K562 (cell line): ENCODE data around the gene CADPS2. TPM values are rescaled to one million over a fixed set of nuclear protein-coding genes. Genes with fewer than 3 reads are reported as not detected.

Experiments used
- ATAC-seq: fragments of 200-7000 bp; cut with Tn5 transposase; 3 replicates; pipeline ENCODE4 v1.9.1; 2020; ENCODE audit warnings: moderate library complexity
- BruUV-seq: library from RNA; stranded (reverse); fragments of 400-500 nt; replicated peaks from 2 replicates; lab custom pipeline; 2021; lab: Mats Ljungman, UMichigan
- CTCF ChIA-PET: fragments of 300-600 bp; formaldehyde crosslinking; extraction: SDS; loops from one replicate; lab custom pipeline; 2021; ENCODE audit warnings: low intra/inter-chr PET ratio; lab: Yijun Ruan, JAX
- POLR2A ChIA-PET: fragments of 300-600, 350-650 bp; sonication (Branson Sonifier 250); formaldehyde crosslinking; extraction: SDS; loops from one replicate; lab custom pipeline; 2021; ENCODE audit warnings: antibody characterized with exemption, inconsistent platforms; lab: Yijun Ruan, JAX
- DNase-seq, 4 experiments: peaks; one replicate each; pipeline versions ENCODE4 v3.0.0 to v3.0.0-alpha.2; 2011 to 2018; ENCODE audit warnings: low spot score in 3 of 4, mixed read lengths in 3 of 4; ENCODE audit errors: extremely low read depth in 1 of 4
- FAIRE-seq: peaks from 2 replicates; lab custom pipeline; 2011; peaks lifted over from hg19 to GRCh38; lab: Jason Lieb, UNC
- H2AFZ ChIP-seq: 2 replicates; pipeline ENCODE4 v1.6.0; 2011; ENCODE audit warnings: low read depth, low read length, control low read depth, inconsistent platforms
- H3K27ac ChIP-seq: fragments of 200-600 bp; 3 replicates; pipeline ENCODE4 v1.8.0; 2011; ENCODE audit warnings: low read depth, mild to moderate bottlenecking, control low read depth, inconsistent platforms, low read length, moderate library complexity, mixed read lengths; ENCODE audit errors: extremely low read depth
- H3K27me3 ChIP-seq, 2 experiments: fragments of 300-600 bp in 1 of 2; 2 replicates in 1 of 2; 3 replicates in 1 of 2; pipeline versions ENCODE4 v1.6.0 to v1.8.0; 2011; ENCODE audit warnings: inconsistent platforms in 2 of 2, low read length in 2 of 2, mild to moderate bottlenecking in 1 of 2, mixed read lengths in 1 of 2, moderate library complexity in 1 of 2; ENCODE audit not compliant: control insufficient read depth in 2 of 2, insufficient read depth in 2 of 2
- H3K36me3 ChIP-seq: fragments of 300-600 bp; 3 replicates; pipeline ENCODE4 v1.8.0; 2011; ENCODE audit warnings: mild to moderate bottlenecking, low read length, inconsistent platforms; ENCODE audit not compliant: control insufficient read depth, insufficient read depth
- H3K4me1 ChIP-seq, 2 experiments: fragments of 200-600 bp in 1 of 2; replicated peaks in 1 of 2; 2 replicates in 1 of 2; 3 replicates in 1 of 2; pipeline versions ENCODE4 v1.5.1 to v1.8.0; 2011; ENCODE audit warnings: inconsistent platforms in 2 of 2, low read length in 2 of 2, mild to moderate bottlenecking in 1 of 2, mixed read lengths in 1 of 2, moderate library complexity in 1 of 2; ENCODE audit not compliant: control insufficient read depth in 2 of 2, insufficient read depth in 2 of 2
- H3K4me2 ChIP-seq: 2 replicates; pipeline ENCODE4 v1.6.1; 2011; ENCODE audit warnings: low read length, control low read depth, inconsistent platforms, mixed read lengths; ENCODE audit not compliant: insufficient read depth
- H3K4me3 ChIP-seq: fragments of 200-600 bp; sonication (generic), shearing (Covaris generic); 2 replicates; pipeline ENCODE4 v1.5.1; 2016; ENCODE audit warnings: control low read depth, inconsistent platforms
- H3K79me2 ChIP-seq: fragments of 200-600 bp; 3 replicates; pipeline ENCODE4 v1.8.0; 2011; ENCODE audit warnings: low read length, inconsistent platforms; ENCODE audit not compliant: control insufficient read depth, insufficient read depth
- H3K9ac ChIP-seq, 2 experiments: 2 replicates each; pipeline versions ENCODE4 v1.6.0 to v1.6.1; 2011; ENCODE audit warnings: low read depth in 2 of 2, low read length in 2 of 2, control low read depth in 1 of 2, inconsistent platforms in 1 of 2, mild to moderate bottlenecking in 1 of 2, mixed read lengths in 1 of 2; ENCODE audit not compliant: insufficient read depth in 1 of 2
- H3K9me1 ChIP-seq: one replicate; pipeline ENCODE4 v1.6.0; 2011; ENCODE audit warnings: inconsistent platforms, mild to moderate bottlenecking, low read length, moderate library complexity; ENCODE audit not compliant: control insufficient read depth, insufficient read depth
- H3K9me3 ChIP-seq: replicated peaks from 2 replicates; pipeline ENCODE4 v1.5.1; 2011; ENCODE audit warnings: low read depth, low read length, inconsistent platforms; ENCODE audit not compliant: control insufficient read depth, insufficient read depth
- H4K20me1 ChIP-seq: replicated peaks from 2 replicates; pipeline ENCODE4 v1.6.1; 2011; ENCODE audit warnings: low read length, inconsistent platforms, mixed read lengths; ENCODE audit not compliant: control insufficient read depth, insufficient read depth
- CCNT2 ChIP-seq: IDR thresholded peaks from 2 replicates; pipeline ENCODE4 v1.6.1; 2011; ENCODE audit warnings: borderline replicate concordance, low read depth, mild to moderate bottlenecking, moderate library complexity, mixed read lengths, low read length; ENCODE audit not compliant: insufficient read length; ENCODE audit errors: extremely low read depth
- CHD4 ChIP-seq: fragments of 200-600 bp; sonication (generic); IDR thresholded peaks from 3 replicates; pipeline ENCODE4 v1.6.1; 2012; ENCODE audit warnings: low read depth, mild to moderate bottlenecking, mixed read lengths, low read length, inconsistent platforms; ENCODE audit not compliant: insufficient read depth, insufficient replicate concordance, poor library complexity, severe bottlenecking
- ESRRA ChIP-seq: fragments of 450-650 bp; IDR thresholded peaks from 2 replicates; pipeline ENCODE4 v1.6.1; 2014; ENCODE audit warnings: low read depth, mild to moderate bottlenecking, moderate library complexity, borderline replicate concordance
- FOS ChIP-seq: IDR thresholded peaks from 3 replicates; pipeline ENCODE4 v1.6.1; 2011; ENCODE audit not compliant: insufficient read length; ENCODE audit errors: extremely low read depth
- GTF2A2 ChIP-seq: IDR thresholded peaks from 2 replicates; pipeline ENCODE4 v1.6.1; 2016; ENCODE audit warnings: mild to moderate bottlenecking, missing genetic modification characterization, missing compliant biosample characterization
- HDAC8 ChIP-seq: fragments of 450-650 bp; IDR thresholded peaks from 2 replicates; pipeline ENCODE4 v1.6.1; 2016; ENCODE audit warnings: mild to moderate bottlenecking, missing genetic modification characterization, moderate library complexity, missing compliant biosample characterization
- HNRNPL ChIP-seq: fragments of 200-400 bp; formaldehyde crosslinking; IDR thresholded peaks from 2 replicates; pipeline ENCODE4 v1.6.1; 2017; ENCODE audit warnings: low read depth, mild to moderate bottlenecking, low read length
- MNT ChIP-seq, 2 experiments: fragments of 450-650 bp; conservative IDR thresholded peaks; 2 replicates each; pipeline ENCODE4 v1.6.1; 2017; ENCODE audit warnings: mild to moderate bottlenecking in 2 of 2, moderate library complexity in 2 of 2
- NKRF ChIP-seq: fragments of 450-650 bp; IDR thresholded peaks from 2 replicates; pipeline ENCODE4 v1.6.1; 2016; ENCODE audit warnings: borderline replicate concordance
- POLR2AphosphoS2 ChIP-seq: IDR thresholded peaks from 2 replicates; pipeline ENCODE4 v1.6.1; 2012; ENCODE audit warnings: low read length, improper control_type of control experiment
- PRPF4 ChIP-seq: fragments of 200-400 bp; formaldehyde crosslinking; IDR thresholded peaks from one replicate; pipeline ENCODE4 v1.6.1; 2017; ENCODE audit warnings: low read length, low read depth, mild to moderate bottlenecking; ENCODE audit not compliant: insufficient read depth, poor library complexity, severe bottlenecking
- SMAD3 ChIP-seq: fragments of 450-650 bp; formaldehyde crosslinking; conservative IDR thresholded peaks from 2 replicates; pipeline ENCODE4 v1.4.0; 2020; ENCODE audit warnings: mild to moderate bottlenecking
- TAF9B ChIP-seq: fragments of 450-650 bp; IDR thresholded peaks from 2 replicates; pipeline ENCODE4 v1.6.1; 2018; ENCODE audit warnings: mild to moderate bottlenecking; ENCODE audit not compliant: partially characterized antibody
- ZNF436 ChIP-seq: fragments of 250-450, 450-650 bp; sonication (Bioruptor Pico); formaldehyde crosslinking; IDR thresholded peaks from 2 replicates; pipeline ENCODE4 v1.7.0; 2020; ENCODE audit warnings: mild to moderate bottlenecking
- ZNF551 ChIP-seq: fragments of 250-450 bp; sonication (Bioruptor Pico); IDR thresholded peaks from 2 replicates; pipeline ENCODE4 v1.5.0; 2021; ENCODE audit warnings: mild to moderate bottlenecking, moderate library complexity
- WGBS: fragments of 100-300 bp; shearing (Covaris generic); methylation state at CpG from one replicate; pipeline ENCODE4 v1.1.6; 2016; ENCODE audit warnings: low coverage, mixed read lengths; ENCODE audit not compliant: insufficient coverage; ENCODE audit errors: missing lambda C conversion rate; 5-methylcytosine and 5-hydroxymethylcytosine counted together
- in situ Hi-C: fragments of 300-500 bp; cut with MboI; formaldehyde crosslinking; loops from 4 replicates; pipeline ENCODE4 v1.15.0; 2018; ENCODE audit warnings: inconsistent platforms, mixed read lengths
- intact Hi-C: fragments of 100-400 bp; cut with micrococcal nuclease; formaldehyde crosslinking; loops from 2 replicates; pipeline ENCODE4 v1.14.2; 2022
- polyA plus RNA-seq, 8 experiments: library from polyadenylated mRNA; depleted of rRNA in 4 of 8; stranded (reverse) in 5 of 8; unstranded in 3 of 8; fragments of >200 nt; fragmentation: Nextera tagmentation in 2 of 8; fragmentation: Illumina TruSeq in 1 of 8; extraction: Ambion mirVana in 2 of 8; extraction: Trizol in 1 of 8; gene quantifications; 2 replicates each; pipeline versions ENCODE4 v1.2.1 to v1.2.3, GENCODE V29; 2011 to 2014; ENCODE audit warnings: inconsistent platforms in 1 of 8, missing spikeins in 1 of 8
- total RNA-seq, 7 experiments: library from RNA; depleted of rRNA in 6 of 7; stranded (reverse); fragments of >200 nt in 6 of 7; fragmentation: Illumina TruSeq in 2 of 7; extraction: Trizol in 2 of 7; gene quantifications; 2 replicates each; pipeline versions ENCODE4 v1.2.1 to v1.2.3, GENCODE V29; 2011 to 2021; ENCODE audit warnings: low replicate concordance in 1 of 7

The CADPS2 gene
- total and polyA plus RNA-seq, 9 of the 15 experiments (the other 6 are each of a cell fraction or from before 2014, with no cell fraction given) = 0.03 to 0.14 (median 0.04) TPM; not detected in 1

GRCh38 chr7:122467661-122468449 lies 418.4 kb downstream of the CADPS2 start (continued):
- TF ChIP-seq MNT (conservative IDR thresholded peaks at IDR 0.05) (no peak), FOS (no peak), HDAC8 (tag) (no peak), CCNT2 (no peak)

GRCh38 chr7:122465296-122465695 lies 421.0 kb downstream of the CADPS2 start:
- POLR2A ChIA-PET = no interaction called here
- TF ChIP-seq POLR2AphosphoS2 (no peak), ZNF551 (no peak), GTF2A2 (tag) (no peak), ZNF436 (CRISPR knock-in tag) (no peak), SMAD3 (CRISPR knock-in tag) (no peak), CHD4 (no peak), TAF9B (no peak), NKRF (no peak), PRPF4 (no peak), HNRNPL (no peak), ESRRA (no peak)

More at GRCh38 chr7:122465296-122465695, 421.0 kb downstream of the CADPS2 start:
- Histone ChIP-seq H3K4me3 (no peak overlapping the region), H3K4me1 (no peaks in the 10 kb centered on the region), H3K9me3 (no peaks in the 10 kb centered on the region), H3K36me3 (no peaks in the 10 kb centered on the region), H3K9ac (no peak overlapping the region), H3K4me2 (no peak overlapping the region), H3K79me2 (no peaks in the 10 kb centered on the region), H4K20me1 (no peaks in the 10 kb centered on the region), H3K9me1 (no peaks in the 10 kb centered on the region), H2AFZ (no peak overlapping the region), H3K27me3 (no peaks in the 10 kb centered on the region), H3K27ac (no peak overlapping the region)
- no peak for FAIRE-seq
- 0% methylated on average over 7 of the region's 7 CpGs for WGBS
- ATAC-seq = no peak
- DNase-seq = no peak
- intact Hi-C loops = no loop called here
- BruUV-seq = no TSS peak
- CTCF ChIA-PET = no interaction called here
- in situ Hi-C loops = no loop called here
